ENCODE data around the gene COLEC11.
A peak's percentile ranks its signal among the peaks of the same experiment; 100 is the strongest.
"Not testable (repeated sequence)": the region's sequence is repeated elsewhere in the genome, so short reads cannot be mapped to it uniquely, and the experiment has no call there.

COLEC11 gene

DNA sequence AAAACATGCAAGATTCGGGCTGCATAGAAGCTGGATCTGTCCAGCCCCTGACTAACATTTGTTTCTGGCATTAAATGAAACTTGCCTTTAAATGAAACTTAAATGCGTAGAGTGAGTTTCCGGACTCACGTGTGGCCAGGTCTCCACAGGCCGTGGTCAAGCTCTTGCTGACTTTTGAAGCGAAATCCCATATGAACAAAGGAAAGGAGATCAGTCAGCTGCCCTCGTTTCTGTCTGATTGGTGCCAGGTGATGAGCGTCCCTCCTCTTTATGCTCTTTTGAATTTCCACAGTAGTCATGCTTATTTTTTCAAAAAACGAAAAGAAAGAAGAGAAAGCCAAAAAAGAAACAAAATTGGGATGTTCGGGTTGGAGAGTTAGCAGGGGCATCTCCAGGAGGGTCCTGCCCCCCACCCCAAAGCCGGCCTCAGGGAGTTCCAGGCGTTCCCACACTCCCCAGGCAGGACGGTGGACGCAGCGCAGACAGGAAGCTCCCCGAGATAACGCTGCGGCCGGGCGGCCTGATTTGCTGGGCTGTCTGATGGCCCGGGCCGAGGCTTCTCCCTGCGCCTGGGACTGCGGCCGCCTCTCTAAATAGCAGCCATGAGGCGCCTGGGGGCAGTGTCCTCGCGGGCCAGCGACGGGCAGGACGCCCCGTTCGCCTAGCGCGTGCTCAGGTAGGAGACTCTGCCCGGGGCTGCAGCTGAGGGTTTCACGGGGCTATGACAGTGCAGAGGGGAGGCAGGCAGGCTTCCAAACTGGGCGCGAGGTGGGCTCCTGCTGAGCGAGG lies at the start of gene COLEC11:
COLEC11 (plus strand) TSS at position 620 of the 789 bp plus-strand sequence. CDS start 9,229 bp downstream, outside the sequence.
- DNase-seq: no peak

DNA sequence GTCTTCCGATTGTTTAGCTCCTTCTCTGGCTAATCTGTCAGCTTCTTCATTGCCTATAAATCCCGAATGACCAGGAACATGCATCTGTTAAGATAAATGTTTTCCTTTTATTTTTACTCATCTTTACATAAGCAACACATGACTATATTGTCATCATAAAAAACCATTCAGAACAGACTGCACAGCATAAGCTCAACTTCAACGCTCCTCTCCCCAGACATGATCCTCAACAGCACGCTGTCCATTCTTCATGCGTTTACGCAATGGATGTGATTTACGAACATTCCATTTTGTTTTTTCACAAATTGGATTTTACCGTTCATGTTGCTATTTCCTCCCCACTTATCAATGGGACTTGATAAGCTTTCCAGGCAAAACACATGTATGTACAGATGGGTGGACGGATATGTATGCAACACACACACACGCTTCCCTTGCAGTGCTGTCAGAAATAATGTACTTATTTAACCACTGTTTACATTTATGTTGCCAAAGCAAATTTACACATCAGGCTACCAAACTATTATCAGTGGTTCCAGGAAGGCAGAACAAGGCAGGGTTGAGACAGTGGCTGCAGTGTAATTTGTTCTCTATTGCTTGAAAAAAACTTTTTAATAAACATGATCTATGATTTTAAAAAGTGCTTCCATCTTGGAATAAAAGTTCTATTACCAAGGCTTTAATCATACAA lies 49.0 kb upstream of the COLEC11 start:
- no peak for DNase-seq

DNA sequence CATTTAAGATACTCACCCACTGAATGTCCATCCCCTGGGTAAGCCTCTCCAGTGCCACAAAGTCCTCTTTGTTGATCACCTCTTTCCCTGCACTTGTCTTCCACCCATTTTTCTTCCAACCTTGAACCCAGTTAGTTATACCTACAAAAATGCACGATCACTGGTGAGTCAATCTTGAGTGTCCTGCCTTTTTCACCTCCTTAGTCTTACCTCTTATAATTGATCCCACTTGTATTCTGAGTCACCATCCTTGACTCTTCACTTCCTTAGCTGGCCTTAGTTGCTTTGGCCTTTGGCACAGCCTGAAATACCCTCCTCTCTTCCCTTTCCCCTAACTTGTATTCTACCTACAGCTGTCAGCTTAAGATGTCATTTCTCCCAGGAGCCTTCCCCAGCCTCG lies 47.0 kb upstream of the COLEC11 start:
- DNase-seq: no peak

DNA sequence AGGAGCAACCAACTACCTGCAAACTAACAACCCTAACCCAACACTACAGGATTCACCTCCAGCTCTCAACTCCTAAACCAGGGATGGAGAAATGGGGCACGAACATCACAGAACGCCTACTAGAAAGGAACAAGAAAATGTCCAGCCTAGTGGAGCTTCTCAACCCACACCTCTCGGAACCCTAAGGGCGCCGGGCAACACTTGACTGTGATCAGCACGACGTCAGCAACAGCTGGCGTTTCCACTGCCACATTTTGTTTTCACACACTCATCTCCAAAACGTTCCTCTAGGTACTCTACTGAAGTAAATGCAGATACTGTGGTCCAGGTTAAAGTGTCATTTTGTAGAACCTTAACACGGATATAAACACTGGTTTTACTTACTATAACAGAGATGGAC lies 41.0 kb upstream of the COLEC11 start:
- no peak for DNase-seq

DNA sequence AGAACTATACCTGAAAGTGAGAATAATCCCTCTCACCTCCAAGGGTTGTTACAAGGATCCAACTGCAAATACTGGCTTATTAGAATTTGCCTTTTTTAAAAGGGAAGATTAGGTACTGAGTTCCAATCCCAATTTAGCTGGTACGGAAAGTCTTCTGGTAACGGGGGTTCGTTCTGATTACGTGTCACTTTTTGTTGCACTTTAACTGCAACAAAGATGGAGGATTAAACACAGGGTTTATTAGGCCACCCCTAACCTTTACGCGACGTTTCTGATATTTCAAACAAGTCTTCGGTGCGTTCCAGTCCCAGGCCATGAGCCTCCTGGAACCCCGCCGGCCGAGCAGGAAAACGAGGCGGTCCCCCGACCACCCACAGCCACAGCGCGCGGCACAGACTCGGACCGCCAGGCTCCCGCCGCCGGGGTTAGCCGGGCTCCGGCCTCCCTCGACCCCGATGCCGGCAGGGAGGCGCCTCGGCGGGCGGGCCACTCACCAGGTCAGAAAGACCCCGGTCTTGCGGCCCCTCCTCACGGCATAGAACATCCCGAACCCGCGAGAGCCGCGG lies 37.2 kb upstream of the COLEC11 start:
- peak; percentile 18 for DNase-seq

DNA sequence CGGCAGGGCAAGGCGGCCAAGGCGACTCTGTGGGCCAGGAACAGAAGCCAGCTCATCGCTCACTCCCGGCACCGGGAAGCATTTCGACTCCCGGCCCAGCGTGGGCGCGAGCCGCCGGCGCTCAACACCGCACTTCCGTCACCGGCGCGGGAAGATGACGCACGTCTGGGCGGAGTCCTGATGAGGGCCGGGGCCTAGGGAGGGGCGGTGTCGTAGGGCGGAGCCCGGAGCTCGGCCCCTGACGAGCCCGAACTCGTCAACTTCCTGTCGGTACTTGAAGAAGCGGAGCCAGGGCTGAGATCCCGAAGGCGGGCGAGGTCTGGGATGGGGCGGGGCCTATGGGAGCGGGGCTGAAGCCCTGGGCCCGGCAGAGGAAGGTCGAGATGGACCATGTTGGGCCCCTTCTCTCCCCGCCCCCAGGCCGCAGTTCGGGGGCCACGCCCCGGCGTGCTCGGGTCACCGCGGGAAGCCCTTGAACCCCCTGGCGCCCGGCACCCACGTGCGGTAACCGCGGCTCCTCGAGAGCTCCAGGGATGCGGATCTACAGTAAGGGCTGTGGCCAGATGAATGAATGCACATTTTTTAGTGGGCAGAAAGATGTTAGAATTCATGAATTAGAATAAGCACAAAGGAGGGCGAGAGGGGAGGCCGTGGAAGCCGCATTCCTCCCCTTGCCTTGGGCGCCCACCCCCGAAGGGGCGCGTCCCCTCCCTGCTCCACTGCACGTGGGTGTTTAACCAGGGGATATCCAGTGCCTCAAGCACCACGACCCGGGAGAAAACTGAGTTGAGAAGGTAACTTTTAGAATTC lies 36.5 kb upstream of the COLEC11 start, which contains the start of gene RNASEH1:
RNASEH1 (minus strand) TSS at position 129 of the 810 bp plus-strand sequence; CDS start at position 56, 73 bp downstream.
- peak; percentile 97 for DNase-seq

DNA sequence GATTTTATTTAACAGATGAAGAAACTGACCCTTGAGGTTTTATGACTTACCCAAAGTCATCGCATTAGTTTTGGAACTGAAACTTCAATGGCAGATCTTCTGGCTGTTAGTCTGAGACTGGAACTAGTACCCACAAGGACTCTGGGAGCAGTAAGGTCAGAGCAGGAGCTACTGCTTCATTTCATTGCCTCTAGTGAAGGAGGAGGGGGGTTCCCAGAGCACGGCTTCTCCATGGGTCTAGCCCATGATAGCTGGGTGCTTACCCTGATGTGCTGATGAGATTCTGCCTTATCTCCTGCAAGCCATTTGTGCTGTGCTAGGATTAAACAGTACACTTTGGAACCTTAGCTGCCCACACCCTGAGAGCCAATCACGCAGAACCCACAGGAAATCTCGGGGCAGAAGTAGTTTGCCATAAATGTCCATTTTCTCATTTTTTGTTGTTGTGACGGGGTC lies 31.4 kb upstream of the COLEC11 start:
- DNase-seq: peak; percentile 70

DNA sequence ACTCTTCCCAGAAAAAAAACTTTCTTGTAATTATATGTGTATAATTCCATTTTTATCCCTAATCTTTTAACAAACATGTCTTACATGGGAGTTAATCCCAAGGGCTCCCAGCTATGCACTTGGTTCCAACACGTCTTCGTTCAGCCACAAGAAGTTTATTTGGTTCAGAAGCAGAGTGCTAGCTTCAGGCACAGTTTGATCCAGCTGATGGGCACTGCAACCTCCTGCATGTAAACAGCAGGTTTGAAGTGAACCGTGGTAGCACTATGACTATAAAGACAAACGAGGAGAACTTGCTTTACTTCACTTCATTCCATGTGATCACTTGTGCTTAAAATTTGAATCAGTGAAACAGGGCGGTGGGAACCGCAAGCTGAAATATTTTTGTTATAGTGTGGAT lies 29.8 kb upstream of the COLEC11 start:
- DNase-seq: no peak

DNA sequence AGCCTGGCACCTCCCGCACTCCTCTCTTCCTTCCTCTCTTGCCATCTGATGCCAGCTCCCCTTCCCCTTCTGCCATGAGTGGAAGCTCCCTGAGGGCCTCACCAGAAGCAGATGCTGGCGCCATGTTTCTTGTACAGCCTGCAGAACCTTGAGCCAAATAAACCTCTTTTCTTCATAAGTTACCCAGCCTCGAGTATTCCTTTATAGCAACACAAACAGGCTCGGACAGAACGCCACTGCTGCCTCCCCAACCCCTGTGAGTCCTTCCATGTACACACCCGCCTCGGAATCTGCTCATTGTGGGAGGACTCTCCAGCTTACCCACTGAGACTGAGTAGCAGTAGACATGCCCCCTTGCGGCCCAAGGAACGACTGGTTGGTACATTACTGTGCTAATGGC lies 28.1 kb upstream of the COLEC11 start:
- no peak for DNase-seq

DNA sequence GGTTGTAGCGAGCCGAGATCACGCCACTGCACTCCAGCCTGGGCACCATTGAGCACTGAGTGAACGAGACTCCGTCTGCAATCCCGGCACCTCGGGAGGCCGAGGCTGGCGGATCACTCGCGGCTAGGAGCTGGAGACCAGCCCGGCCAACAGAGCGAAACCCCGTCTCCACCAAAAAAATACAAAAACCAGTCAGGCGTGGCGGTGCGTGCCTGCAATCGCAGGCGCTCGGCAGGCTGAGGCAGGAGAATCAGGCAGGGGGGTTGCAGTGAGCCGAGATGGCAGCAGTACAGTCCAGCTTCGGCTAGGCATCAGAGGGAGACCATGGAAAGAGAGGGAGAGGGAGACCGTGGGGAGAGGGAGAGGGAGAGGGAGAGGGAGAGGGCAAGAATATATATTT lies 25.3 kb upstream of the COLEC11 start:
- not testable (repeated sequence) for DNase-seq

DNA sequence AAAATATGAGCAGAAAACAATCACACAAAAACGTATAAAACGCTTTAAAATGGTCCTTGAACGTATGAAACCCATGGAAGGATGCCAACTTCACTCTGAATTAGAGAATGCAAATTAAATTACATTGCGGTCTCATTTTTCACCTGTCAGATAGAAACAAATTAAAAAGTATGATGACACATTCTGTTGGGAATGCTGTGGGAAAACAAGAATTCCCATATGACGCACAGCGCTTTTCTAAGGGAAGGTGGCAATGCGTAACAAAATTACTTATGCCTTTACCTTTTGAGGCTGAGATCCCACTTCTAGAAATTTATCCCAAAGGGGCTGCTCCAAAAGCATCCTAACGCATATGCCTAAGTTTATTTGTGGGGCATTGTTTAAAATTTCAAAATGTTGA lies 23.6 kb upstream of the COLEC11 start:
- no peak for DNase-seq

DNA sequence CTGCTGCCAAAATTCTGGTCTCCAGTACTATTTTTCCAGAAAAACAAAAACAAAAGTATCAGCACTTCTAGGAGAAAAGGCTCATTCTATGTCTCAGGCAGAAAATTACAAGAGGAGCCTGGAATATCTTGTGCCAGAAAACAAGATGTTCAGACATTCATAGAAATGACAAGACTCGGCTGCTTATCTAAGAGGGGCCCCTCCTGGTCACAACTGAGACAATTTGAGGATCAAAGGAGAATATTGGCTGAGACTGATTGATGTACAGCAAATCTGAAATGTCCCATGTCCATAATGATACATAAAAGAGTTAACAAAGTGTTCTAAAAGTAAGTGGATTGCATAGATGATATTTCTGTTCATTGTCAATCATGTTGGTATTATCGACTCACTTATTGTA lies 22.3 kb upstream of the COLEC11 start:
- no peak for DNase-seq

DNA sequence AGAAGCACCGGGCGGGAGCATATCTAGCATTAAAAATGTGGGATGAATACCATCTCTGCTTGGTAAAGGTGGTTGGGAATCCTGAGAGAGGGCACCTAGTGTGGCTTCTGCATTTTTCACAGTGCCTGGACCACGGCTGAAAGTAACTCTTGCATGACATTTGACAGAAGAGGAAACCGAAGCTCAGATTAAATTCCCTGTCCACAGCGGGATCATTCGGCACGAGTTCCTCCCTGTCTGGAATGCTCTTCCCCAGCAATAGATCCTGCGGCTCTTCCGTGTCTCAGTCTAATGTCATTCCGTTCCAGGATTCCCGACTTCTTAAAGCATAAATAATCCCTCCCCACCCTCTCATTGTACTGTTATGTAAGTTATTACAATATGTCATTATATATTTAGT lies 20.8 kb upstream of the COLEC11 start:
- DNase-seq: no peak

DNA sequence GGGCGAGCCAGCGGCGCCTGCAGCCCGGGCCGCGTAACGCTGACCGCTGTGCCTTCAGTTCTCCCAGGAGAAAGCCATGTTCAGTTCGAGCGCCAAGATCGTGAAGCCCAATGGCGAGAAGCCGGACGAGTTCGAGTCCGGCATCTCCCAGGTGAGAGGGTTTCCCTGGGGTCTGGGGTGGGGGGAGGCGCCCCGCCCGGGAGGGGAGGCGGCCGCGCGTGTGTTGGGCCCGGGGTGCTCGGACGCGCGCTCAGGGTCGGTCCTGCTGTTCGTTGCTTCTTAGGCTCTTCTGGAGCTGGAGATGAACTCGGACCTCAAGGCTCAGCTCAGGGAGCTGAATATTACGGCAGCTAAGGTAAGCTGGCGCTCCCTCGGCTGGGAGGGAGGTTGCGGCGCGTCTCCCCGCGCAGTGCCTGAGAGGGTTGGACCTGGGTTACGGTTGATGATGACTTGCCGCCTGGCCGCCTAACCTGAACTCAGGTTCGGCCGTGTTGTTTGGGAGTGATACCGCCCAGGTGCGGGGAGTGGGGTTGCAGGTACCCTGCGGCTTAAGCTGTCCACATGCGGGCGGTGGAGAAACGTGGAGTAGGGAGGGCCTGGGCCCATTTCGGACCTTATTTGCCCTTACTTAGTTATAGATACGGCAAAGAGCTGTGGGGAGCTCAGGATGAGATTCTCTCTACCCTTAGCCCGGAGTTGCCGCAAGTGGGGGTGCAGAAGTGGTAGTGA lies 19.2 kb upstream of the COLEC11 start:
- no peak for DNase-seq

DNA sequence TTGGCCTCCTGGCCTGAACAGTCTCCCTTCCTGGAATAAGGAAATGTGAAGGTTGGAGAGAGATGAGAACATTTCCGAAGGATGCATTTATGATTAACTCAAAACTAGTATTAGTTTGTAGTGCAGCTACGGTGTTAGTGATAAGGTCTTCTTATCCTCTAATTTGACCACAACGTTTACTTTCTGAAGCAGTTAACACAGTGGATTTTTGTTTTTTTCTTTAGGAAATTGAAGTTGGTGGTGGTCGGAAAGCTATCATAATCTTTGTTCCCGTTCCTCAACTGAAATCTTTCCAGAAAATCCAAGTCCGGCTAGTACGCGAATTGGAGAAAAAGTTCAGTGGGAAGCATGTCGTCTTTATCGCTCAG lies 18.7 kb upstream of the COLEC11 start:
- not testable (repeated sequence) for DNase-seq

DNA sequence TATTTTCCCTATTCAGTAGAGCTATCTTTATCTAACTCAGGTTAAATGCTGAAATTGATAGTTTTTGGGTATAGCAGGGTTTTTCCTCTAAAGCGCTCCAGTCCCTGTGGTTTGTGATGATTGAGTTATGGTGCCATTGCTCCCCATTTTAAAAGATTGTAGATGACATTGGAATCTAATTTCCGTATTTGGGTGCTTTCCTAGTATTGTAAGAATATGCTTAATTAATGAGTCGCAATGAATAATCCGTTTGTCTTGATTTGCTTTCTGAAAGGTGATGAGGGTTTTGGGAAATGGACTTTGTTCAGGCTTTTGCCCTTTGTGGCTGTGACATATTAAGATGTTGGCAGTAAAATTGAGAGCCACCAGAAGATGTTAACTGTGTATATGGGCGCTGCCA lies 15.9 kb upstream of the COLEC11 start:
- DNase-seq: no peak

DNA sequence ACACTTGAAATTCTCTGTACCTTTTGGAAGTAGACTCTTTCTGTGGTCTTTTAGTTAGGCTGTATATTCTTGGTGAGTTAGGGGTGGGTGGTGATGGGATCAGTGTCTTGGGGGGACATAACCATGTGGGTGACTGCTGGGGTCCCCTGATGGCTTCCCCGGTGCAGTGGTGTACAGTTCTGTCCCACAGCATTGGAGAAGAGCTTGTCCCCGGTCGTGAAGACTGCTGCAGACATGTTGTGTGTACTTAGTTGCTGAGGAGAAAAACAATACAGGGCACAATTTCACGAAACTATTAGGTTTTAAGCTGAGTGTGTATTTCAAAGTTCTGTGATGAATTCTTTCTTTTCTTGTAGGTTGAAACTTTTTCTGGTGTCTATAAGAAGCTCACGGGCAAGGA lies 14.5 kb upstream of the COLEC11 start:
- no peak for DNase-seq

DNA sequence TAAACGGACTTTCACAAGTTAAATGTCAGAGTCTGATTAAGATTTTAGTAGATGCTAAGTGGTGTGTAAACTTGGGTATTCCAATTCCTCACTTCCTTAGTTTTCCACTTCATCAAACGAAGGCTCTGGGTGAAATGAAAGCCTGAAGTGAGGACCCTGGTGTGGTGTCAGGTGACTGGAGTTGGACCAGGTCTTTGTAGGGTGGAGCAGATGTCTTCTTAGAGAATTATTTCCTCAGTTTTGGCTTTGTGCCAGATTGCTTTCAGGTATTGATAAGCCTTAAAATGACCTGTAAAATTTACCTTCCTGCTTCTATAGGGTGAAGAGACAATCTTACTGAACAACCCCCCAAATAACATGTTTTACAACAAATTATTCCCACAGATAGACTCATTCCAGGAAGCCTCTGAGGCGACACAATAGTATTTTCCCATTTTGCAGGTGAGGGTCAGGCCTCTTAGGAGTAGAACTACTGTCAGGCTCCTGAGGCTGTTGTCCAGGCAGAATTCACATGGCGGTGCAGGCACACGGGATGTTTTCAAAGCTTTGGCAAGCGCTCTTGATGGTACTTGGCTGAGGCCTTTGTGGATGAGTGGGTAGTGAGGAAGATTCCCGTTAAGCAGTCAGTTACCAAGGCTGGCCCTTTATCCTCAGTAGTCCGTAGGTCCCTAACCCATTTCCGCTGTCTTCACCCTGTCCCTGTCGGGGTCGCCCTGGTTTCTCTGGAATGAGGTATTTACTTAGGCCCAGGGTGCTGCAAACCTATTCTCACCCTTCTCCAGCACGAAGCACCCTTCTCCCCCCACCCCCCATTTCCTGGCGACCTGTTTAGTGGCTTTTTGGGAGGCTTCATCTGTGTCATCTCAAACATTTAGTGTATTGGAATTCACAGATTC lies 13.3 kb upstream of the COLEC11 start:
- DNase-seq: no peak

DNA sequence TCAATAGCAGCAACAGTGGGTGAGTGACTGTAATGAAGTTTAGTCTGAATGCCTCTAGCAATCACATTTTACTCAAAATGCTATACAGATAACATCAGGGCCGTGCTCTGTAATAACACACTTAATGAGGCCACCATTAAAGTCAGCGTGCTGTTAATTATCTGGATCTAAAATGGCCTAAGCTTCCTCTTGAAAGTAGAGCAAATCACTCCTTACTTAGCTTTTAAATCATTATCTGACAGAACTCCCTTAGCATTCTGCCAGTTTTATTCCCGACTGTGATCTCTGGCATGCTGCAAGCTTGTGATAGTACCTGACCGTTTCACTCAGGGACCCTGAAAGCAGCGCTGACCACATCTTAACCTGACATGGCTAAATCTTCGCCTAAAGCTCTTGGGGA lies 10.8 kb upstream of the COLEC11 start:
- no peak for DNase-seq

DNA sequence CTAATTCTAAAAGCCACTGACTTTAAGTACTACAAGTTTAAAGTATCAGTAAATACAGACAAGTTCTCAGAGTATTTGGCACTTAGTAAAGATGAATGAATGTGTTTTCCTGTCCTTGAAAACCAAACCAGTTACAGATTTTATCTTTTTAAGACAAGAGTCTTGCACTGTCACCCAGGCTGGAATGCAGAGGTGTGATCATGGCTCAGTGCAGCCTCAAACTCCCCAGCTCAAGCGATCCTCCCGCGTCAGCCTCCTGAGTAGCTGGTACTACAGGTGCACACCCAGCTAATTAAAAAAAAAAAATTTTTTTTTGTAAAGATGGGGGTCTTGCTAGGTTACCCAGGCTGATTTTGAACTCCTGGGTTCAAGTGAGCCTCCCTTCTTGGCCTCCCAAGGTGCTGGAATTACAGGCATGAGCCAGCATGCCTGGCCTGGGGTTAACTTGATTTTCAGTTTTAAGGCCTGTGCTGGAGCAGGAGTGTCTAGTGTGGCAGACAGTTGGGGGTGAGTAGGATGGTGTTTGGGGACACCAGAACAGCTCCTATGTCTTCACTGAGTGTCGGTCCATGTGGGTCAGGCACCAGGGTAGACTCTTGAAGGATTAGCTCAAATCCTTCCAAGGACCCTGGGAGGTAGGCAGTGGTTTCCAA lies 10.2 kb upstream of the COLEC11 start:
- no peak for DNase-seq
